ENCODE measurements around the gene MMP12. TPM values are rescaled to one million over a fixed set of nuclear protein-coding genes. Genes with fewer than 3 reads are reported as not detected.

Gene MMP12
- total RNA-seq, 1 donor = not detected

GRCh38 chr11:102833731-102834130, 41.1 kb downstream of the MMP12 start:
- Histone ChIP-seq H3K27me3 (ENCODE audit: insufficient read depth, low read length) (peaks cover 19% of the 10 kb centered on the region), H3K9me3 (ENCODE audit: low read depth, low read length) (no peaks in the 10 kb centered on the region), H3K4me3 (ENCODE audit: low read length) (no peak overlapping the region), H3K4me1 (ENCODE audit: insufficient read depth, low read length) (no peaks in the 10 kb centered on the region)

- no peaks in the 10 kb centered on the region for H3K4me1 ChIP-seq (ENCODE audit: insufficient read depth, low read length)
- no peak overlapping the region for H3K4me3 ChIP-seq (ENCODE audit: low read length)
- no peaks in the 10 kb centered on the region for H3K9me3 ChIP-seq (ENCODE audit: low read depth, low read length)
- peaks cover 19% of the 10 kb centered on the region for H3K27me3 ChIP-seq (ENCODE audit: insufficient read depth, low read length)
Observed at GRCh38 chr11:102832612-102833011, 42.2 kb downstream of the MMP12 start.

GRCh38 chr11:102831489-102832440, 43.0 kb downstream of the MMP12 start:
- H3K4me3 ChIP-seq (ENCODE audit: low read length) = no peak overlapping the region
- peaks cover 19% of the 10 kb centered on the region for H3K27me3 ChIP-seq (ENCODE audit: insufficient read depth, low read length)
- no peaks in the 10 kb centered on the region for H3K4me1 ChIP-seq (ENCODE audit: insufficient read depth, low read length)
- no peaks in the 10 kb centered on the region for H3K9me3 ChIP-seq (ENCODE audit: low read depth, low read length)

GRCh38 chr11:102831128-102831488, 43.7 kb downstream of the MMP12 start:
- Histone ChIP-seq H3K4me3 (ENCODE audit: low read length) (no peak overlapping the region), H3K27me3 (ENCODE audit: insufficient read depth, low read length) (peaks cover 19% of the 10 kb centered on the region), H3K9me3 (ENCODE audit: low read depth, low read length) (no peaks in the 10 kb centered on the region), H3K4me1 (ENCODE audit: insufficient read depth, low read length) (no peaks in the 10 kb centered on the region)

GRCh38 chr11:102830001-102830727, 44.6 kb downstream of the MMP12 start:
- Histone ChIP-seq H3K4me1 (ENCODE audit: insufficient read depth, low read length) (no peaks in the 10 kb centered on the region), H3K27me3 (ENCODE audit: insufficient read depth, low read length) (peaks cover 19% of the 10 kb centered on the region), H3K9me3 (ENCODE audit: low read depth, low read length) (no peaks in the 10 kb centered on the region), H3K4me3 (ENCODE audit: low read length) (no peak overlapping the region)

- H3K9me3 ChIP-seq (ENCODE audit: low read depth, low read length) = no peaks in the 10 kb centered on the region
- H3K4me3 ChIP-seq (ENCODE audit: low read length) = no peak overlapping the region
- peaks cover 19% of the 10 kb centered on the region for H3K27me3 ChIP-seq (ENCODE audit: insufficient read depth, low read length)
- no peaks in the 10 kb centered on the region for H3K4me1 ChIP-seq (ENCODE audit: insufficient read depth, low read length)
Observed at GRCh38 chr11:102829316-102830000, 45.3 kb downstream of the MMP12 start.

- no peak overlapping the region for H3K4me3 ChIP-seq (ENCODE audit: low read length)
- no peaks in the 10 kb centered on the region for H3K9me3 ChIP-seq (ENCODE audit: low read depth, low read length)
Observed at GRCh38 chr11:102824556-102824955, 50.2 kb downstream of the MMP12 start.

GRCh38 chr11:102819491-102819890, 55.3 kb downstream of the MMP12 start:
- no peaks in the 10 kb centered on the region for H3K27me3 ChIP-seq (ENCODE audit: insufficient read depth, low read length)
- no peaks in the 10 kb centered on the region for H3K9me3 ChIP-seq (ENCODE audit: low read depth, low read length)
- H3K4me1 ChIP-seq (ENCODE audit: insufficient read depth, low read length) = no peaks in the 10 kb centered on the region
- H3K4me3 ChIP-seq (ENCODE audit: low read length) = no peak overlapping the region

More at GRCh38 chr11:102824556-102824955, 50.2 kb downstream of the MMP12 start:
- H3K4me1 ChIP-seq (ENCODE audit: insufficient read depth, low read length) = no peaks in the 10 kb centered on the region
- H3K27me3 ChIP-seq (ENCODE audit: insufficient read depth, low read length) = no peaks in the 10 kb centered on the region

GRCh38 chr11:102813484-102813883, 61.3 kb downstream of the MMP12 start:
- H3K4me1 ChIP-seq (ENCODE audit: insufficient read depth, low read length) = no peaks in the 10 kb centered on the region
- no peaks in the 10 kb centered on the region for H3K9me3 ChIP-seq (ENCODE audit: low read depth, low read length)

More at GRCh38 chr11:102813484-102813883, 61.3 kb downstream of the MMP12 start:
- no peaks in the 10 kb centered on the region for H3K27me3 ChIP-seq (ENCODE audit: insufficient read depth, low read length)
- no peak overlapping the region for H3K4me3 ChIP-seq (ENCODE audit: low read length)

Other genes starting within 250 kb of the MMP12 start
- gene MMP20, start 249.7 kb downstream of the MMP12 start, total RNA-seq = 0.10 TPM
- not detected for gene MMP27, start 169.2 kb downstream of the MMP12 start, total RNA-seq
- 0.10 TPM for gene MMP8, start 150.0 kb downstream of the MMP12 start, total RNA-seq
- gene MMP10, start 94.4 kb downstream of the MMP12 start, total RNA-seq = 0.31 TPM
- gene MMP1, start 76.8 kb downstream of the MMP12 start, total RNA-seq = 0.52 TPM
- not detected for gene MMP3, start 31.4 kb downstream of the MMP12 start, total RNA-seq
- not detected for gene MMP13, start 80.8 kb upstream of the MMP12 start, total RNA-seq
- 23.1 TPM for gene DCUN1D5, start 217.2 kb upstream of the MMP12 start, total RNA-seq
- 3.3 TPM for gene DYNC2H1, start 234.4 kb upstream of the MMP12 start, total RNA-seq